Lower leg skin (tissue), 4 donors: ENCODE measurements around the gene CES4A. TPM values are rescaled to one million over a fixed set of nuclear protein-coding genes. Genes with fewer than 3 reads are reported as not detected.

ENCODE experiments used
- DNase-seq, 2 donors: peaks; one replicate each; pipeline ENCODE4 v3.0.0-alpha.2; 2019; ENCODE audit warnings: low spot score in 2 of 2
- H3K4me3 ChIP-seq: fragments of 200-600 bp; sonication (generic); 2 replicates; pipeline ENCODE4 v1.5.1; 2017; ENCODE audit warnings: mild to moderate bottlenecking, low read depth; ENCODE audit not compliant: poor library complexity, severe bottlenecking
- POLR2A ChIP-seq, 2 donors: fragments of 450-650 bp; IDR thresholded peaks; one replicate each; pipeline ENCODE4 v1.6.1; 2016 to 2017; ENCODE audit warnings: antibody characterized with exemption in 2 of 2, mild to moderate bottlenecking in 1 of 2, moderate library complexity in 1 of 2
- WGBS, 2 donors: methylation state at CpG; one replicate each; pipeline ENCODE4 v1.1.5; 2018; 5-methylcytosine and 5-hydroxymethylcytosine counted together
- intact Hi-C: fragments of 100-400 bp; cut with DNase I; formaldehyde crosslinking; loops from one replicate; pipeline ENCODE4 v1.15.0; 2023; ENCODE audit warnings: low total_unique reads
- total RNA-seq, 4 donors: library from RNA; depleted of rRNA; stranded (reverse); fragments of >200 nt; gene quantifications; one replicate each; pipeline ENCODE4 v1.1.0, GENCODE V29; 2016
- TF ChIP-seq, protein P1 (sequence below), 3 donors: fragments of 450-650 bp; IDR thresholded peaks; one replicate each; pipeline ENCODE4 v1.5.1; 2016; ENCODE audit warnings: antibody characterized with exemption in 3 of 3, mild to moderate bottlenecking in 3 of 3, moderate library complexity in 2 of 3

The CES4A gene
- total RNA-seq, 4 donors from 2014 or later = 43.6 to 95.8 (median 75.9) TPM

DNA sequence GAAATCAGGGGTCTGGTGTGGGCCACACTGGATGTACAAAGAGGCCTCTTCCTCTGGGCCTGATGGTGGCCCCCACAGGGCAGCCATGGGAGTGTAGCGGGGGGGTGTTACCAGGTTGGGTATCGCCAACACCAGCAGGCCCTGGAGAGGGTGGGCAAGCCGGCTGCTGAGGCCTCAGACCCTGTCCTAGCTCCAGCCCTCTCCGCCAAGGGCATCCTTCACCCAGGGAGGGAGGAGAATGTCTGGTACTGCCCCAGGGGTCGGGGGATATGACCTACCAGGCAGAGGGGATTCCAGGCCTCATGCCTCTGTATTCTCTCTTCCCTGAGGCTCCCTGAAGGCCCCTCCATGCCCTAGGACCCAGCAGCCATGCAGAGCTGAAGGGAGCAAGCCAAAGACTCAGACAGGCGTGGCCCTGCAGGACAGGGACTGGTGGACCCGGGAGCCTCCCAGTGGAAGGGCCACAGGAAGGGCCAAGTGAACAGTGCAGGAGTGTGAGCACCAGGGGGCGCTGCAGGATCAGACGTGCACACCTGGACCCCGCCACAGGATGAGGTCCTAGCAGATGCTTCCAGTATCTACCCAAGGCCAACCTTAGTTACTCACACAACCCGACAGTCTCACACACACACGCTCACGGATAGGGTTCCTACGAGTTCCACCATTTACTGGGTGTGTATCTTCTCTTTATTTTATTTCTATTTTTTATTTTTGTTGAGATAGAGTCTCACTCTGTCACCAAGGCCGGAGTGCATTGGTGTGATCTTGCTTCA, 10.9 kb upstream of the CES4A start:
- WGBS, 2 donors = 29% methylated on average over 13 to 15 of the region's 15 CpGs
- DNase-seq = peak; percentile 86 to 98
- no peak for TF ChIP-seq POLR2A (IDR thresholded peaks at IDR 0.05)
- TF ChIP-seq, protein P1, sequence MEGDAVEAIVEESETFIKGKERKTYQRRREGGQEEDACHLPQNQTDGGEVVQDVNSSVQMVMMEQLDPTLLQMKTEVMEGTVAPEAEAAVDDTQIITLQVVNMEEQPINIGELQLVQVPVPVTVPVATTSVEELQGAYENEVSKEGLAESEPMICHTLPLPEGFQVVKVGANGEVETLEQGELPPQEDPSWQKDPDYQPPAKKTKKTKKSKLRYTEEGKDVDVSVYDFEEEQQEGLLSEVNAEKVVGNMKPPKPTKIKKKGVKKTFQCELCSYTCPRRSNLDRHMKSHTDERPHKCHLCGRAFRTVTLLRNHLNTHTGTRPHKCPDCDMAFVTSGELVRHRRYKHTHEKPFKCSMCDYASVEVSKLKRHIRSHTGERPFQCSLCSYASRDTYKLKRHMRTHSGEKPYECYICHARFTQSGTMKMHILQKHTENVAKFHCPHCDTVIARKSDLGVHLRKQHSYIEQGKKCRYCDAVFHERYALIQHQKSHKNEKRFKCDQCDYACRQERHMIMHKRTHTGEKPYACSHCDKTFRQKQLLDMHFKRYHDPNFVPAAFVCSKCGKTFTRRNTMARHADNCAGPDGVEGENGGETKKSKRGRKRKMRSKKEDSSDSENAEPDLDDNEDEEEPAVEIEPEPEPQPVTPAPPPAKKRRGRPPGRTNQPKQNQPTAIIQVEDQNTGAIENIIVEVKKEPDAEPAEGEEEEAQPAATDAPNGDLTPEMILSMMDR (IDR thresholded peaks at IDR 0.05) = peak in 1 of 3 donors; percentile 94
- intact Hi-C loops = loop anchor here (5.0 to 10.0 kb wide), 2 partner anchors 83 to 180 kb away; partner anchors contain the start of genes FBXL8 and TRADD
- H3K4me3 ChIP-seq = no peak overlapping the region

DNA sequence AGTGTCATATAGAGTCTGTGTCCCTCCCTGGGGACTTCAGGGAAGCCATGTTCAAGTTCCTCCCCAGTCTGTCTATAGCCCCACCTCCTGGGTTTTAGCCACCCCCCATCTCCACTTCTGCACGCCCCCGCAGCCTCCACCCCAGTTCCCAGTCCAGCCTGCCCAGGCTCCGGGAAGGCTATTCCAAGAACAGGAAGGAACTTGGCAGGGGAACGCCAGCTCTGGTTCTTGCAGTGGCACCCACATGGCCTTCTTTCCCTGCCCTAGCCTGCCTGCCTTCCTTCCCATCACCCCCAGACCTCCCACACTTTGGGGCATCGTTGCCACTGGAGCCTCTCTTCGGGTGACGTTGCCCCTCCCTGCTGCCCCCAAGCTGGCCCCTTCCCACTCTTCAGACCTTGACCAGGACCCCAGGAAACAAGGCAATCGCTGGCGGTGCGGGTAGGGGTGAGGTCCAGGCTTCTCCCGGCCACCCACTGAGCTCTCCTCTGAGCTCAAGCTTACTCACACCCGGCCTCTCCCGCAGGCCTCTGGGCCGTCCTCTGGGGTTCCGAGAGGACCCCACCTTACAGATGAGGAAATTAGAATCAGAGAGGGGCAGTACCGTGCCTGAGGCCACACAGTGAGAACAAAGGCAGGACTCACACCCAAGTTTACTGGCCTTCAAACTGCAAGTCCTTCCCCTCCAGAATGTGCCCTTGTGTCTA, 9.2 kb upstream of the CES4A start:
- TF ChIP-seq, protein P1 (IDR thresholded peaks at IDR 0.05) = no peak
- no peak for TF ChIP-seq POLR2A (IDR thresholded peaks at IDR 0.05)
- 60 to 68% methylated on average over 15 to 16 of the region's 16 CpGs for WGBS, 2 donors
- intact Hi-C loops = loop anchor here (5.0 to 10.0 kb wide), 2 partner anchors 84 to 178 kb away; partner anchors contain the start of genes FBXL8 and TRADD
- peak; percentile 54 to 89 for DNase-seq
- no peak overlapping the region for H3K4me3 ChIP-seq

DNA sequence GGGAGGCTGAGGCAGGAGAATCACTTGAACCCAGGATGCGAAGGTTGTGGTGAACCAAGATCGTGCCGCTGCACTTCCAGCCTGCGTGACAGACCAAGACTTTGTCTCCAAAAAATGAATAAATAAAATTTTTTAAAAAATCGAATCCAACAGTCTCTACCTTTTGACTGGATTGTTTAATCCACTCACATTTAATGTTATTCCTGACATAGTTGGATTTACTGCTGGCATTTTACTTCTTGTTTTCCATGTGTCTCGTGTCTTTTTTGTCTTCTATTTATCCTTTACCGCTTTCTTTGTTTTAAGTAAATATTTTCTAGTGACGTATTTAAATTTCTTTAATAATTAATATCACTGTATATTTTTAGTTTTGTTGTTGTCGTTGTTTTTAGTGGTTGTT, 5.4 kb upstream of the CES4A start:
- DNase-seq = no peak
- intact Hi-C loops = no loop called here
- WGBS, 2 donors = 94 to 95% methylated on average over 9 of the region's 9 CpGs
- no peak for TF ChIP-seq POLR2A (IDR thresholded peaks at IDR 0.05)
- TF ChIP-seq, protein P1 (IDR thresholded peaks at IDR 0.05) = no peak
- no peak overlapping the region for H3K4me3 ChIP-seq

DNA sequence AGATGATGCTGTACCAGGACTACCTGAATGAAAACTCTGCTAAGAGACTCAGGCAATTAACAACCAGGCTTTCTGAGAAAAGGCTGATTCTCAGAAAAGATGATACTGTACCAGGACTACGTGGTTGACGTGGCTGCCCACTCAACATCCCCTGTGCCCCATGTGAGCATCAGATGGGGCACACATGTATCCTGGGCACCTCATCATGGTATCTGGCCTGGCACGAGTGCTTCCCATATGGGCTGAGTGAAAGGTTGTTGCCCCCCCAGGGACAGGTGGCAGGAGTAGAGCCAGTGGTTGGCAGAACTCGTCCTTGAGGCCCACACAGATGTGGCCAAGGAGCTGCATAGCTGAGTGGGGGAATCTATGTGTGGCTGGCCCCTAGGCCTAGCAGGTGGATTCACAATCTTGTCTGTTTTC, 3.5 kb upstream of the CES4A start:
- WGBS, 2 donors = 95 to 96% methylated on average over 4 of the region's 4 CpGs
- intact Hi-C loops = no loop called here
- TF ChIP-seq, protein P1 (IDR thresholded peaks at IDR 0.05) = no peak
- no peak for TF ChIP-seq POLR2A (IDR thresholded peaks at IDR 0.05)
- H3K4me3 ChIP-seq = no peak overlapping the region
- DNase-seq = no peak

DNA sequence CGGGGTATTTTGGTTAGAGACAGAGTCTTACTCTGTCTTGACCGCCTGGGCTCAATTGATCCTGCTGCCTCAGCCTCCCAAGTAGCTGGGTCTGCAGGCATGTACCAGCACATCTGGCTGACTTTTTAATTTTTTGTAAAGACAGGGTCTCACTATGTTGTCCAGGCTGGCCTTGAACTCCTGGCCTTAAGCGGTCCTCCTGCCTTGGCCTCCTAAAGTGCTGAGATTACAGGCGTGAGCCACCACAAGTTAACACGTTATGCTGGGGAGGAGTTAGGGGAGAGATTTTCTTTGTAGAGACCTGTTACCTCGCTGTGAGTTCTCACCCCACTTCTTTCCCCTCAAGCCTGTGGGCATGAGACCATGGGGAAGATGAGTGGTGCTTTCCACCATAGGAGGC, 1.8 kb upstream of the CES4A start:
- H3K4me3 ChIP-seq = no peak overlapping the region
- WGBS, 2 donors = 80 to 94% methylated on average over 6 of the region's 6 CpGs
- intact Hi-C loops = no loop called here
- TF ChIP-seq, protein P1 (IDR thresholded peaks at IDR 0.05) = no peak
- no peak for TF ChIP-seq POLR2A (IDR thresholded peaks at IDR 0.05)
- no peak for DNase-seq
